GM18519 (cell line): ENCODE data around the gene BHLHA15.

Experiments used
- ATAC-seq: cut with Tn5 transposase; IDR thresholded peaks from one replicate; pipeline ENCODE4 v1.9.1; 2021; ENCODE audit warnings: mild to moderate bottlenecking, moderate library complexity; ENCODE audit not compliant: unreplicated experiment, low FRiP score

BHLHA15 gene

DNA sequence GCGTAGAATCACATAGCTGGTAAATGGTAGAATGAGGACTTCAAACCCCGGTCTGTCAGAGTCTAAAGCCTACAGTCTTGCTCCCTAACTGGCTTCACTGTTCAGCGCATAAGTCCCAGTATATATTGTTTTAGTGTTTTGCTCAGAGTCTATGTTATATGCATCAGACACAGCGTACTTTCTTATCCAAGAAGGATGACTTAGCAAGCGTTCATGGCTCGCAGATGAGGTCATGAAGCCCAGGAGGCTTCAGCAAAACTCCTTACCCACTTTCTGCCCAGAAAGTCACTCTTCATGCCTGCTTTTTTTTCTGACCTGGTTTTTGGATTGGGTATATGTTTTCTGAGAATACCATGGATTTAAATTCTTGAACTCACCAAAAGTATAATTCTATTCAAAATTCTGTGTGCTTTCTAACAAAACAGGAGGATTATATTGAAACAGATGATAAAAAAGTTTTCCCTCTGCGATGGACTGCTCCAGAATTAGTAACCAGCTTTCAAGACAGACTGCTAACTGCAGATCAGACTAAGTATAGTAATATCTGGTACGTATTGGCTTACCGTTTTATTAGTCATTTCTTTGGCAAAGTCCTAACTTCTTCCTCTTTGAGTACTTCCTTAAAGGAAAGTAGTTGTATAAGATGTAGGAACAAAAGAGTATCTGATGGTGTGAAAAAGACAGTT, 24.6 kb upstream of the BHLHA15 start:
- ATAC-seq = no peak

DNA sequence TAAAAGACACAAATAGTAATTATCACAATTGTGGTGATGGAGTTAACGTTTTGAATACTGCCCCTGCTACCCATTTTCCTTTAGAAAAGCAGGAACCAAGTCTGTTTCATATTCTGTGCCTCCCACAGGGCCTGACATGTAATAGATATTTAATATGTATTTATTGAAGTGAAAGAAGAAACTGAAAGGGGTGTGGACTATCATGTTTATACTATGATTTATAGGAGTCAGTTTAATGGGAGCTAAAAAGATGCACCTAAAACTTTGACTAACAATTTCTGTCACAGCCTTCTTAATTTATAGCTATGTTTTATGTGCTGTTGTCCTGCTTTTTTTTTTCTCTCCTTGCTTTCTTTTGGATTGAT, 24.1 kb upstream of the BHLHA15 start:
- no peak for ATAC-seq

GRCh38 chr7:98189559-98189958, 21.7 kb upstream of the BHLHA15 start:
- no peak for ATAC-seq

DNA sequence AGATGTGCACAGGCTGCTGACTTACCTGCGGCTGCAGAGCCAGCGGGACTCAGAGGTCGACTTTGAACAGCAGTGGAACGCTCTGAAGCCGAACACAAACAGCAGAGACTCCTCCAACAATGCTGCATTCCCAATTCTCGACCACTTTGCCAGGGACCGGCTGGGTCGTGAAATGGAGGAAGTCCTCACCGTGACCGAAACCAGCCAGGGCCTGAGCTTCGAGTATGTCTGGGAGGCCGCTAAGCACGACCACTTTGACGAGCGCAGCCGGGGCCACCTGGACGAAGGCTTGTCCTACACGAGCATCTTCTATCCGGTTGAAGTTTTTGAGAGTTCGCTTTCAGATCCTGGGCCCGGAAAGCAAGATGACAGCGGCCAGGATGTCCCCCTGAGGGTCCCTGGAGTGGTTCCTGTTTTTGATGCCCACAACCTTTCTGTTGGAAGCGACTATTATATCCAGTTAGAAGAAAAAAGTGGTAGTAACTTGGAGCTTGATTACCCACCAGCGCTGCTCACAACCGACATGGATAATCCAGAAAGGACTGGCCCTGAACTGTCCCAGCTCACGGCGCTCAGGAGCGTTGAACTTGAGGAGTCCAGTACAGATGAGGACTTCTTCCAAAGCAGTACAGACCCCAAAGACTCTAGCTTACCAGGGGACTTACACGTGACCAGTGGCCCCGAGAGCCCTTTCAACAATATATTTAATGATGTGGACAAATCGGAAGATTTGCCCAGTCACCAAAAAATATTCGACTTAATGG, 19.4 kb upstream of the BHLHA15 start:
- ATAC-seq = no peak

DNA sequence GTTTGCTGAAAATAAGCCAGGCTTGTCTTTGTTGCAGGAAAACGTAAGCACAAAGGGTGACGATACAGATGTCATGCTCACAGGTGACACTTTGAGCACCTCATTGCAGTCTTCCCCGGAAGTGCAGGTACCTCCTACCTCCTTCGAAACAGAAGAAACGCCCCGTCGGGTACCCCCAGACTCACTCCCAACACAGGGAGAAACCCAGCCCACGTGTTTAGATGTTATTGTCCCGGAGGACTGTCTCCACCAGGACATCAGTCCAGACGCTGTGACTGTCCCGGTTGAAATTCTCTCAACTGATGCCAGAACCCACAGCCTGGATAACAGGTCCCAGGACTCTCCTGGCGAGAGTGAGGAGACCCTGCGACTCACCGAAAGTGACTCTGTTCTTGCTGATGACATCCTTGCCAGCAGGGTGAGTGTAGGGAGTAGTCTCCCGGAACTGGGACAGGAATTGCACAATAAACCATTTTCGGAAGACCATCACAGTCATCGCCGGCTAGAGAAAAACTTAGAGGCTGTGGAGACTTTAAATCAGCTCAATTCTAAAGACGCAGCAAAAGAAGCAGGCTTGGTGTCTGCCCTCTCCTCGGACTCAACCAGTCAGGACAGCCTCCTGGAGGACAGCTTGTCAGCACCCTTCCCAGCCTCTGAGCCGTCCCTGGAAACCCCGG, 18.3 kb upstream of the BHLHA15 start:
- ATAC-seq = no peak

DNA sequence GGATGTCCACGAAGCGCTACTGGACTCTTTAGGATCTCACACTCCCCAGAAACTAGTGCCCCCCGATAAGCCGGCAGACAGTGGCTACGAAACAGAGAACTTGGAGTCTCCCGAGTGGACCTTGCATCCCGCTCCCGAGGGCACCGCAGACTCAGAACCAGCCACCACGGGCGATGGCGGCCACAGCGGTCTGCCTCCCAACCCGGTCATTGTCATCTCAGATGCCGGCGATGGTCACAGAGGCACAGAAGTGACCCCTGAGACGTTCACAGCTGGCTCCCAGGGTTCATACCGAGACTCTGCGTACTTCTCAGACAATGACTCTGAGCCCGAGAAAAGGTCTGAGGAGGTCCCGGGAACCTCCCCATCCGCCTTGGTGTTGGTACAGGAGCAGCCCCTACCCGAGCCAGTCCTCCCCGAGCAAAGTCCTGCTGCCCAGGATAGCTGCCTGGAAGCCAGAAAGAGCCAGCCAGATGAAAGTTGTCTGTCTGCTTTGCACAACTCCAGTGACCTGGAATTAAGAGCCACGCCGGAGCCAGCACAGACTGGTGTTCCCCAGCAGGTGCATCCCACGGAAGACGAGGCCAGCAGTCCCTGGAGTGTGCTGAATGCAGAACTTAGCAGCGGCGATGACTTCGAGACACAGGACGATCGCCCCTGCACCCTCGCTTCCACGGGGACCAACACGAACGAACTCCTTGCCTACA, 17.6 kb upstream of the BHLHA15 start:
- no peak for ATAC-seq

GRCh38 chr7:98194186-98194585, 17.1 kb upstream of the BHLHA15 start:
- no peak for ATAC-seq

DNA sequence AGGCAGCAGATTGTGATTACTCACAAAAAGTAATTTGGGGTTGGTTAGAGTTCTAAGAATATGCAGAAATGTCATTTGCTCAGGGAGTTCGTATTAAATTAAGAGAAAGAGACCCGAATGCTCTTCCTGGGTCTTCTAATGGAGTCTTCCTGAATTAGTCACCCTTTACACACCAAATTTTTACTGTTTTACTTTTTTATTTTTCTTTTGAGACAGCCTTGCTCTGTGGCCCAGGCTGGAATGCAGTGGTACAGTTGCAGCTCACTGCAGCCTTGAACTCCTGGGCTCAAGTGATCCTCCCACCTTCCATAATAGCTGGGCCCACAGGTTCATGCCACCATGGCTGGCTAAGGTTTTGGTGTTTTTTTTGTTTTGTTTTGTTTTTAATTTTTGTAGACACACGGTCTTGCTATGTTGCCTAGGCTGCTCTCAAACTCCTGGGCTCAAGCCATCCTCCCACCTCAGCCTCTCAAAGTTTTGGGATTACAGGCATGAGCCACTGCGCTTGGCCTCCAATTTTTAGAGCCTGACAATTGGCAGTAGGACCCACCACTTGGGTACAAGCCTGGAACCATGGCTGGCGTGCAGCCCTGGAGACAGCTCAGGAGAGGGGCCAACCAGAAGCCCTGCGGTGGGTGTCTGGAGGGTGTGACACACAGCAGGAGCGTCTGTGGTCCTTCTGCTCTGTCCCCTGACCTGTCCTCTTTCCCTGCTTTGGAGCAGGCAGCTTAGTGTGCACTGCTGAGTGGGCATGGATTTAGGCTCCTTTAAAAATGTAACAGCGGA, 16.4 kb upstream of the BHLHA15 start:
- no peak for ATAC-seq

GRCh38 chr7:98196706-98197605, 14.3 kb upstream of the BHLHA15 start:
- no peak for ATAC-seq

GRCh38 chr7:98199131-98199530, 12.1 kb upstream of the BHLHA15 start:
- no peak for ATAC-seq

DNA sequence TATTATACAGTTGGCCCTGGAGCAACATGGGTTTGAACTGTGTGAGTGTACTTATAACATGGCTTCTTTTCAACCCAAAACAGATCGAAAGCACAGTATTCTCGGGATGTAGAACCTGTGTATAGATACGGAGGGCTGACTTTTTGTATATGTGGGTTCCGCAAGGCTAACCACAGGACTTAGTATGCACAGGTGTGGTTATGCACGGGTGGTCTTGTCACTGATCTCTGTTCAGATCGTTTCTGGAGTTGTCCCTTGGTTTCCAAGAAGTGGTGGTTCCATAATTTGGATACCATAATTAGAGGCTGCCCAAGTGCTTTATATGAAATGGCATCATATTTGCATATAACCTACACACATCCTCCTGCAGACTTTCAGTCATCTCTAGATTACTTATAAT, 10.9 kb upstream of the BHLHA15 start:
- peak; percentile 42 for ATAC-seq

- ATAC-seq = peak; percentile 84
Observed at GRCh38 chr7:98202367-98203195, 8.7 kb upstream of the BHLHA15 start.

DNA sequence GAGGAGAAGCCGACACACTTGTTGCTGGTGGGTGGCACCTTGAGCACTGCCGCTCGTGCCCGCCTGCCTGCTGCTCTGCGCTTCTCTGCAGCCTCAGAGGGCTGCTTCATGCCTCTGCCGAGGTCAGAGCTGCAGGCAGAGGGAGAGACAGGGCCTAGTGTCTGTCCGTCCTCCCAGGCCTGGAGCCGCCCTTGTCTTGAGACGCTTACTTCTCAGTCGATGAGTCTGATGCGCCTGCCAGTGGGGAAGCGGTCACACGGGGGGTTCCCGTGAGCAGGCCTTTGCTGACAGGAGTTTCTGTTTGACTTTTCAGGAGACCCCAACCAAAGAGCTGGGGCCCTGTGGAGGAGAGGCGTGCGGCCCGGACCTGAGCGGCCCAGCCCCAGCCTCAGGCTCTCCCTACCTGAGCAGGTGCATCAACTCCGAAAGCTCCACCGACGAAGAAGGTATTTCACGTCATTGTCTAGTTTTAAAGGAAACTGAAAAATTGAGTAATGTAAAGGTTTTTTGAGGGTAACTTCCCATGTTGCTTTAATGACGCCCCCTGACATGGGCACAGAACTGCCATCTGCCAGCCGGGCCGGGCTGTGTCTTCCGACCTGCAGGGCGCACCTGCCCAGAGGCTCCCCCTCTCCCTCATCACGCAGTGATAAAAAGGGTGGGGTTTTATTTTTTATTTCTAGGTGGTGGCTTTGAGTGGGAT, 7.8 kb upstream of the BHLHA15 start:
- ATAC-seq = no peak

DNA sequence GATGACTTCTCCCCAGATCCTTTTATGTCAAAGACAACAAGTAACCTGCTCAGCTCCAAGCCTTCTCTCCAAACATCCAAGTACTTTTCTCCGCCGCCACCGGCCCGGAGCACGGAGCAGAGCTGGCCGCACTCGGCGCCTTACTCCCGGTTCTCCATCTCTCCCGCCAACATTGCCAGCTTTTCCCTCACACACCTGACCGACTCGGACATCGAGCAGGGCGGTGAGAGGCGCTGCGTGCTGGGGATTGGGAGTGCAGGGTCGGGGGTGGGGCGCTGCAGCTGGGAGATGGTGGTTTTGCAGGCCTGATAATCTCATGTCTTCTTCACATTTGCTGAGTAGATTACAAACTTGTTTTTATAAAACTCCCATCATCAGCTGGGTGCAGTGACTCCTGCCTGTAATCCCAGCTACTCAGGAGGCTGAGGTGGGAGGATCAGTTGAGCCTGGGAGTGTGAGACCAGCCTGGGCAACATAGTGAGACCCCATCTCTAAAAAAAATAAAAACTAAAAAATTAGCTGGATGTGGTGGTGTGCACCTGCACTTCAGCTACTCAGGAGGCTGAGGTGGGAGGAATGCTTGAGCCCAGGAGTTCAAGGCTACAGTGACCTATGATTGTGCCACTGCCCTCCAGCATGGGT, 7.2 kb upstream of the BHLHA15 start:
- no peak for ATAC-seq

GRCh38 chr7:98204670-98205069, 6.6 kb upstream of the BHLHA15 start:
- no peak for ATAC-seq

- ATAC-seq = no peak
Observed at GRCh38 chr7:98205162-98205845, 5.9 kb upstream of the BHLHA15 start.
